ENCODE measurements around the gene WDR70. TPM values are rescaled to one million over a fixed set of nuclear protein-coding genes. Genes with fewer than 3 reads are reported as not detected.
A peak's percentile ranks its signal among the peaks of the same experiment; 100 is the strongest.
"Not testable (repeated sequence)": the region's sequence is repeated elsewhere in the genome, so short reads cannot be mapped to it uniquely, and the experiment has no call there.

WDR70 gene
- 12.0 and 17.8 TPM in 2 replicates for total RNA-seq (2014; rRNA removed; shearing (Covaris generic))

GRCh38 chr5:37379100-37379628, at the start of gene WDR70:
WDR70 (plus strand) TSS chr5:37379318; CDS start chr5:37379368, 50 bp downstream.
- DNase-seq (ENCODE audit: low spot score): peak; percentile 92

- DNase-seq (ENCODE audit: low spot score): not testable (repeated sequence)
Measured at GRCh38 chr5:37334754-37335153, 44.4 kb upstream of the WDR70 start.

- DNase-seq (ENCODE audit: low spot score): not testable (repeated sequence)
Measured at GRCh38 chr5:37342741-37343140, 36.4 kb upstream of the WDR70 start.

- no peak for DNase-seq (ENCODE audit: low spot score)
Measured at GRCh38 chr5:37355161-37355560, 24.0 kb upstream of the WDR70 start.

GRCh38 chr5:37370550-37370863, 8.6 kb upstream of the WDR70 start:
- DNase-seq (ENCODE audit: low spot score): no peak

- DNase-seq (ENCODE audit: low spot score): peak; percentile 95
Measured at GRCh38 chr5:37370864-37371726, 8.0 kb upstream of the WDR70 start, which contains the start of gene NUP155. NUP155 (minus strand) TSS chr5:37371106; CDS start chr5:37370977, 129 bp downstream.

GRCh38 chr5:37375091-37375490, 4.0 kb upstream of the WDR70 start:
- no peak for DNase-seq (ENCODE audit: low spot score)

- DNase-seq (ENCODE audit: low spot score): not testable (repeated sequence)
Measured at GRCh38 chr5:37378066-37378465, 1.1 kb upstream of the WDR70 start.

GRCh38 chr5:37391591-37391990, 12.5 kb downstream of the WDR70 start:
- DNase-seq (ENCODE audit: low spot score): no peak

GRCh38 chr5:37396352-37396751, 17.2 kb downstream of the WDR70 start:
- DNase-seq (ENCODE audit: low spot score): no peak

- no peak for DNase-seq (ENCODE audit: low spot score)
Measured at GRCh38 chr5:37400501-37400900, 21.4 kb downstream of the WDR70 start.

- DNase-seq (ENCODE audit: low spot score): no peak
Measured at GRCh38 chr5:37412515-37412914, 33.4 kb downstream of the WDR70 start.

- DNase-seq (ENCODE audit: low spot score): not testable (repeated sequence)
Measured at GRCh38 chr5:37415456-37415855, 36.3 kb downstream of the WDR70 start.

- DNase-seq (ENCODE audit: low spot score): no peak
Measured at GRCh38 chr5:37417347-37417746, 38.2 kb downstream of the WDR70 start.

GRCh38 chr5:37424441-37424840, 45.3 kb downstream of the WDR70 start:
- no peak for DNase-seq (ENCODE audit: low spot score)

GRCh38 chr5:37428044-37428443, 48.9 kb downstream of the WDR70 start:
- DNase-seq (ENCODE audit: low spot score): no peak

- no peak for DNase-seq (ENCODE audit: low spot score)
Measured at GRCh38 chr5:37435261-37435660, 56.1 kb downstream of the WDR70 start.

- DNase-seq (ENCODE audit: low spot score): no peak
Measured at GRCh38 chr5:37436146-37436934, 57.2 kb downstream of the WDR70 start.

- DNase-seq (ENCODE audit: low spot score): no peak
Measured at GRCh38 chr5:37437711-37438110, 58.6 kb downstream of the WDR70 start.

- not testable (repeated sequence) for DNase-seq (ENCODE audit: low spot score)
Measured at GRCh38 chr5:37445783-37446182, 66.7 kb downstream of the WDR70 start.

- DNase-seq (ENCODE audit: low spot score): no peak
Measured at GRCh38 chr5:37448941-37449340, 69.8 kb downstream of the WDR70 start.

GRCh38 chr5:37451991-37452390, 72.9 kb downstream of the WDR70 start:
- DNase-seq (ENCODE audit: low spot score): not testable (repeated sequence)
